IMR-90 (cell line): ENCODE results near the gene RIPK3. TPM values are rescaled to one million over a fixed set of nuclear protein-coding genes. Genes with fewer than 3 reads are reported as not detected.

Experiments
- ATAC-seq: fragments of 200-7000 bp; cut with Tn5 transposase; 2 replicates; pipeline ENCODE4 v1.9.1; 2020; ENCODE audit warnings: low read depth, mild to moderate bottlenecking, moderate library complexity
- BruUV-seq: library from RNA; stranded (reverse); fragments of 400-500 nt; replicated peaks from 2 replicates; lab custom pipeline; 2021; lab: Mats Ljungman, UMichigan
- CTCF ChIA-PET: fragments of 300-600 bp; formaldehyde crosslinking; extraction: SDS; loops from one replicate; lab custom pipeline; 2021; ENCODE audit warnings: antibody characterized with exemption; lab: Yijun Ruan, JAX
- POLR2A ChIA-PET: fragments of 300-600 bp; sonication (Branson Sonifier 250); formaldehyde crosslinking; loops from one replicate; lab custom pipeline; 2022; ENCODE audit warnings: antibody characterized with exemption; ENCODE audit not compliant: unreplicated experiment; lab: Charles Lee
- DNase-seq: peaks from one replicate; pipeline ENCODE4 v3.0.0; 2013
- H2AFZ ChIP-seq: replicated peaks from 2 replicates; pipeline ENCODE3; 2013; ENCODE audit warnings: low read length, mild to moderate bottlenecking; ENCODE audit not compliant: poor library complexity
- H2AK5ac ChIP-seq: 2 replicates; pipeline ENCODE4 v1.6.1; 2013; ENCODE audit warnings: low read depth, low read length, inconsistent platforms
- H2AK9ac ChIP-seq: replicated peaks from 2 replicates; pipeline ENCODE3; 2013; ENCODE audit warnings: mild to moderate bottlenecking, low read depth, low read length, moderate library complexity; ENCODE audit not compliant: poor library complexity
- H2BK120ac ChIP-seq: 2 replicates; pipeline ENCODE4 v1.6.1; 2013; ENCODE audit warnings: low read depth, low read length, inconsistent platforms
- H2BK15ac ChIP-seq: 3 replicates; pipeline ENCODE4 v1.6.1; 2013; ENCODE audit warnings: low read depth, low read length, inconsistent platforms
- H2BK20ac ChIP-seq: 2 replicates; pipeline ENCODE4 v1.6.1; 2013; ENCODE audit warnings: low read depth, mild to moderate bottlenecking, inconsistent platforms, low read length, moderate library complexity
- H2BK5ac ChIP-seq: 2 replicates; pipeline ENCODE4 v1.6.1; 2013; ENCODE audit warnings: mild to moderate bottlenecking, low read depth, low read length, inconsistent platforms; ENCODE audit not compliant: poor library complexity, severe bottlenecking
- H3K14ac ChIP-seq: replicated peaks from 2 replicates; pipeline ENCODE4 v1.6.1; 2013; ENCODE audit warnings: low read depth, low read length, inconsistent platforms
- H3K18ac ChIP-seq: 2 replicates; pipeline ENCODE4 v1.6.1; 2013; ENCODE audit warnings: low read depth, low read length, control low read depth
- H3K23ac ChIP-seq: 2 replicates; pipeline ENCODE4 v1.6.1; 2013; ENCODE audit warnings: low read depth, low read length, inconsistent platforms
- H3K27ac ChIP-seq: 2 replicates; pipeline ENCODE4 v1.5.1; 2013; ENCODE audit warnings: mild to moderate bottlenecking, control low read depth, low read length; ENCODE audit not compliant: insufficient read depth
- H3K27me3 ChIP-seq: 2 replicates; pipeline ENCODE4 v1.6.1; 2013; ENCODE audit warnings: low read length; ENCODE audit not compliant: control insufficient read depth, insufficient read depth
- H3K36me3 ChIP-seq: 2 replicates; pipeline ENCODE4 v1.6.1; 2013; ENCODE audit warnings: low read length, mixed read lengths; ENCODE audit not compliant: control insufficient read depth, insufficient read depth
- H3K4ac ChIP-seq: 2 replicates; pipeline ENCODE4 v1.6.1; 2013; ENCODE audit warnings: low read depth, low read length, inconsistent platforms
- H3K4me1 ChIP-seq: 2 replicates; pipeline ENCODE4 v1.6.1; 2013; ENCODE audit warnings: low read length, mixed read lengths; ENCODE audit not compliant: control insufficient read depth, insufficient read depth
- H3K4me2 ChIP-seq: 2 replicates; pipeline ENCODE4 v1.6.1; 2013; ENCODE audit warnings: low read depth, mild to moderate bottlenecking, control low read depth, low read length, moderate library complexity
- H3K4me3 ChIP-seq: 2 replicates; pipeline ENCODE4 v1.5.1; 2013; ENCODE audit warnings: low read depth, mild to moderate bottlenecking, control low read depth, low read length, moderate library complexity; ENCODE audit not compliant: insufficient read depth
- H3K56ac ChIP-seq: 2 replicates; pipeline ENCODE4 v1.6.1; 2013; ENCODE audit warnings: low read length, inconsistent platforms; ENCODE audit not compliant: insufficient read depth; ENCODE audit errors: extremely low read depth
- H3K79me1 ChIP-seq, 2 experiments: 2 replicates each; pipeline ENCODE4 v1.6.1; 2013; ENCODE audit warnings: low read length in 2 of 2, inconsistent platforms in 1 of 2, low read depth in 1 of 2
- H3K9ac ChIP-seq: 2 replicates; pipeline ENCODE4 v1.6.1; 2013; ENCODE audit warnings: low read depth, low read length, control low read depth
- H3K9me1 ChIP-seq: 2 replicates; pipeline ENCODE4 v1.6.1; 2013; ENCODE audit warnings: low read length, inconsistent platforms; ENCODE audit not compliant: insufficient read depth
- H3K9me3 ChIP-seq: 2 replicates; pipeline ENCODE4 v1.6.1; 2013; ENCODE audit warnings: low read length; ENCODE audit not compliant: control insufficient read depth, insufficient read depth
- H4K20me1 ChIP-seq: 2 replicates; pipeline ENCODE4 v1.6.1; 2013; ENCODE audit warnings: low read length, inconsistent platforms; ENCODE audit not compliant: insufficient read depth
- H4K5ac ChIP-seq: 2 replicates; pipeline ENCODE4 v1.6.1; 2013; ENCODE audit warnings: mild to moderate bottlenecking, low read depth, low read length, control low read depth
- H4K8ac ChIP-seq, 2 experiments: 2 replicates each; pipeline ENCODE4 v1.6.1; 2013; ENCODE audit warnings: low read depth in 2 of 2, low read length in 2 of 2, control low read depth in 1 of 2, inconsistent platforms in 1 of 2
- H4K91ac ChIP-seq: 2 replicates; pipeline ENCODE4 v1.6.1; 2013; ENCODE audit warnings: low read depth, low read length, inconsistent platforms; ENCODE audit not compliant: insufficient read depth
- ELK1 ChIP-seq: fragments of 150-350 bp; IDR thresholded peaks from 2 replicates; pipeline ENCODE4 v1.6.1; 2016; ENCODE audit warnings: low read depth, mild to moderate bottlenecking, low read length, moderate library complexity, borderline replicate concordance
- MAFK ChIP-seq: IDR thresholded peaks from 2 replicates; pipeline ENCODE4 v1.6.1; 2012; ENCODE audit warnings: low read depth, low read length, improper control_type of control experiment
- MAZ ChIP-seq: IDR thresholded peaks from 2 replicates; pipeline ENCODE4 v1.6.1; 2012; ENCODE audit warnings: low read depth, mild to moderate bottlenecking, low read length, improper control_type of control experiment, moderate library complexity, borderline replicate concordance
- RAD21 ChIP-seq: IDR thresholded peaks from 2 replicates; pipeline ENCODE4 v1.6.1; 2012; ENCODE audit warnings: low read length, improper control_type of control experiment
- RCOR1 ChIP-seq: IDR thresholded peaks from 2 replicates; pipeline ENCODE4 v1.6.1; 2012; ENCODE audit warnings: mild to moderate bottlenecking, low read length, improper control_type of control experiment; ENCODE audit not compliant: insufficient replicate concordance
- RFX5 ChIP-seq: IDR thresholded peaks from 2 replicates; pipeline ENCODE4 v1.8.0; 2012; ENCODE audit warnings: low read depth, mild to moderate bottlenecking, low read length, moderate library complexity
- SMC3 ChIP-seq: fragments of 150-350 bp; IDR thresholded peaks from 2 replicates; pipeline ENCODE4 v1.6.1; 2016; ENCODE audit warnings: low read depth, mild to moderate bottlenecking, antibody characterized with exemption, low read length, moderate library complexity
- USF2 ChIP-seq: fragments of 150-350 bp; IDR thresholded peaks from 2 replicates; pipeline ENCODE4 v1.6.1; 2017; ENCODE audit warnings: mild to moderate bottlenecking, antibody characterized with exemption, low read length, low read depth
- WGBS, 2 experiments: methylation state at CpG; one replicate each; pipeline versions ENCODE4 v1.1.5 to v1.1.7; 2013; ENCODE audit warnings: missing lambda C conversion rate in 2 of 2; ENCODE audit not compliant: insufficient read length in 1 of 2; ENCODE audit errors: extremely low coverage in 2 of 2; 5-methylcytosine and 5-hydroxymethylcytosine counted together
- dilution Hi-C: fragments of 300-500 bp; cut with HindIII; formaldehyde crosslinking; loops from one replicate; pipeline ENCODE4 v1.14.3; 2018; ENCODE audit warnings: low sequenced_read_pairs; ENCODE audit not compliant: unreplicated experiment
- in situ Hi-C: fragments of 300-500 bp; cut with MboI; formaldehyde crosslinking; loops from 3 replicates; pipeline ENCODE4 v1.14.3; 2019; ENCODE audit warnings: low sequenced_read_pairs, inconsistent platforms, mixed read lengths
- intact Hi-C: fragments of 100-400 bp; cut with micrococcal nuclease; formaldehyde crosslinking; loops from 2 replicates; pipeline ENCODE4 v1.10.0; 2022
- polyA plus RNA-seq, 3 experiments: library from polyadenylated mRNA; depleted of rRNA; stranded (reverse); fragments of >200 nt; gene quantifications; 2 replicates each; pipeline ENCODE4 v1.2.3, GENCODE V29; 2012; ENCODE audit warnings: low replicate concordance in 1 of 3
- total RNA-seq: library from RNA; depleted of rRNA; stranded (reverse); fragments of >200 nt; gene quantifications from 2 replicates; pipeline ENCODE4 v1.2.3, GENCODE V29; 2012
- TF ChIP-seq, protein P1 (sequence below): conservative IDR thresholded peaks from 2 replicates; pipeline ENCODE4 v1.5.1; 2012; ENCODE audit warnings: mild to moderate bottlenecking, low read depth, low read length, improper control_type of control experiment

The RIPK3 gene
- total and polyA plus RNA-seq, 2 of the 4 experiments (the other 2 are of a cell fraction), result 0.09 TPM; not detected in 1

GRCh38 chr14:24381363-24382063 lies 41.7 kb upstream of the RIPK3 start:
- intact Hi-C loops (no loop called here), dilution Hi-C loops (no loop called here), in situ Hi-C loops (no loop called here)
- no peak overlapping the region for H3K27ac ChIP-seq
- peaks cover 18% of the 10 kb centered on the region for H3K36me3 ChIP-seq
- no peaks in the 10 kb centered on the region for H3K79me1 ChIP-seq
- DNase-seq (no peak), ATAC-seq (no peak)
- H4K20me1 ChIP-seq, result 0 out of 2 replicates have a peak, but pooled peaks cover 3% of the 10 kb centered on the region
- H3K9me1 ChIP-seq, result peaks cover 7% of the 10 kb centered on the region
- no peak overlapping the region for H2AFZ ChIP-seq
- H4K5ac ChIP-seq, result no peak overlapping the region
- H3K9me3 ChIP-seq, result no peaks in the 10 kb centered on the region
- 65% methylated on average over 3 of the region's 8 CpGs; no CpG with 5 or more reads in 1 of the 2 experiments for WGBS, 2 experiments
- no peak overlapping the region for H3K9ac ChIP-seq
- no peak overlapping the region for H4K8ac ChIP-seq
- H3K56ac ChIP-seq, result no peak overlapping the region
- POLR2A ChIA-PET, result no interaction called here
- CTCF ChIA-PET, result no interaction called here
- H2BK20ac ChIP-seq, result no peak overlapping the region
- H2BK120ac ChIP-seq, result no peak overlapping the region
- peaks cover 7% of the 10 kb centered on the region for H3K27me3 ChIP-seq
- no peak overlapping the region for H3K18ac ChIP-seq
- no peak overlapping the region for H2AK9ac ChIP-seq
- no peak overlapping the region for H3K4me3 ChIP-seq
- no peak overlapping the region for H2BK5ac ChIP-seq
- H2AK5ac ChIP-seq, result no peak overlapping the region
- H3K4ac ChIP-seq, result no peak overlapping the region
- no peak overlapping the region for H4K91ac ChIP-seq
- H2BK15ac ChIP-seq, result no peak overlapping the region
- H3K23ac ChIP-seq, result no peak overlapping the region
- H3K14ac ChIP-seq, result no peak overlapping the region
- no peaks in the 10 kb centered on the region for H3K4me1 ChIP-seq
- TF ChIP-seq SMC3 (no peak), RAD21 (no peak), RCOR1 (no peak), ELK1 (no peak), MAZ (no peak), MAFK (no peak), USF2 (no peak), RFX5 (no peak)
- TF ChIP-seq, protein P1, sequence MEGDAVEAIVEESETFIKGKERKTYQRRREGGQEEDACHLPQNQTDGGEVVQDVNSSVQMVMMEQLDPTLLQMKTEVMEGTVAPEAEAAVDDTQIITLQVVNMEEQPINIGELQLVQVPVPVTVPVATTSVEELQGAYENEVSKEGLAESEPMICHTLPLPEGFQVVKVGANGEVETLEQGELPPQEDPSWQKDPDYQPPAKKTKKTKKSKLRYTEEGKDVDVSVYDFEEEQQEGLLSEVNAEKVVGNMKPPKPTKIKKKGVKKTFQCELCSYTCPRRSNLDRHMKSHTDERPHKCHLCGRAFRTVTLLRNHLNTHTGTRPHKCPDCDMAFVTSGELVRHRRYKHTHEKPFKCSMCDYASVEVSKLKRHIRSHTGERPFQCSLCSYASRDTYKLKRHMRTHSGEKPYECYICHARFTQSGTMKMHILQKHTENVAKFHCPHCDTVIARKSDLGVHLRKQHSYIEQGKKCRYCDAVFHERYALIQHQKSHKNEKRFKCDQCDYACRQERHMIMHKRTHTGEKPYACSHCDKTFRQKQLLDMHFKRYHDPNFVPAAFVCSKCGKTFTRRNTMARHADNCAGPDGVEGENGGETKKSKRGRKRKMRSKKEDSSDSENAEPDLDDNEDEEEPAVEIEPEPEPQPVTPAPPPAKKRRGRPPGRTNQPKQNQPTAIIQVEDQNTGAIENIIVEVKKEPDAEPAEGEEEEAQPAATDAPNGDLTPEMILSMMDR, result no peak
- no TSS peak for BruUV-seq
- H3K4me2 ChIP-seq, result no peak overlapping the region
